GM12873 (cell line): Measurements from ENCODE around the gene PAPOLA.
A peak's percentile ranks its signal among the peaks of the same experiment; 100 is the strongest.

Experiments used
- CTCF ChIP-seq: IDR thresholded peaks from 2 replicates; pipeline ENCODE4 v1.5.1; 2012; ENCODE audit warnings: low read depth, mild to moderate bottlenecking, moderate library complexity, low read length, control low read depth; ENCODE audit not compliant: insufficient read depth; ENCODE audit errors: missing control alignments

Gene PAPOLA

GRCh38 chr14:96583569-96584041 lies 81.4 kb downstream of the PAPOLA start:
- no peak for TF ChIP-seq CTCF

DNA sequence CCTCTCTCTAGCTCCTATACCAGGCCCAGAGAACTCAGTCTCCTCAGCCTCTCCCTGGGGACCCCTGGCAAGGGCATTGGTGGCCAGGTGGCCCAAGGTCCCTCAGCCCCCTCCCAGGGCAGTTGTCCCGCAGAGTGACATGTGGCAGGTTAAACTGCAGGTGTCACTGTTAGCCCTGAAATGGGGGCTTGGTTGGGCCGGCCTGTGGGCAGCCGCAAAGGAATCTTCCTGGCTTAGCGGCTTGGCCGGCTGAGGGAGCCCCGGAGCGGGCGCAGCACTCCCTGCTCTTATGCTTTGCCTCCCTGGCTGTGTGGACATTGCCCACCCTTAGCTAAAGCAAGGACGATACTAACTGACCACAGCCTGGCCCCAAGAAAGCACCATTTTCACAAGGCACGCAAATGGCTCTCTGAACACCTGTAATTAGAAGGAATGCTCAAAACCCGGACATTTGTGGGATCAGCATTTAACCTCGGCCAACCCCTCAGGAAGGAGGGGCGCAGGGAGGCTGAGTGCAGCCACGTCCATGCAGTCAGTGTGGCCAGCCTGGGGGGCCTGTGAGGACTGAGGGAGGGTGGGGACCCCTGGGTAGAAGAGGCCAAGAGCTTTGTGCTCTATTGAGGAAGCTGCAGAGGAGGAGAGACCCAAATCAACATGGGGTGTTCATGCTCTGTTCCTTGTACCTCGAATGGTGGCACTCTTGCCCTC lies 82.2 kb downstream of the PAPOLA start:
- TF ChIP-seq CTCF, result peak; percentile 69

- TF ChIP-seq CTCF, result no peak
Observed at GRCh38 chr14:96584907-96585671, 82.9 kb downstream of the PAPOLA start.

DNA sequence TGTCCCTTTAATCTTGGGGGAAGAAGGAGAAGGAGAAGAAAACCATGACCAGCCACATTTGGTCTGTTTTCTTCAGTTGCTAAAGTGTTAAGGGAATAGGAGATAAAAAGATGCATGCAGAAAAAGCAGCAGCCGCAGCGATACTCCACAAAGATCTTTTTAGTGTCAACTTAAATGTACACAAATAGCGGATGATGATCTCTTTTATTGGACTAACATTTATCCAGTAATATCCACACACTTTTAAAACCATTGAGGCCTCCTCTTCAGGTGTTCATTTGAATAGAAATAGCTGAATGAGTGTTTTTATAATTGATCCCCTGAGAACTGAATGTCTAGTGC lies 83.5 kb downstream of the PAPOLA start:
- no peak for TF ChIP-seq CTCF

DNA sequence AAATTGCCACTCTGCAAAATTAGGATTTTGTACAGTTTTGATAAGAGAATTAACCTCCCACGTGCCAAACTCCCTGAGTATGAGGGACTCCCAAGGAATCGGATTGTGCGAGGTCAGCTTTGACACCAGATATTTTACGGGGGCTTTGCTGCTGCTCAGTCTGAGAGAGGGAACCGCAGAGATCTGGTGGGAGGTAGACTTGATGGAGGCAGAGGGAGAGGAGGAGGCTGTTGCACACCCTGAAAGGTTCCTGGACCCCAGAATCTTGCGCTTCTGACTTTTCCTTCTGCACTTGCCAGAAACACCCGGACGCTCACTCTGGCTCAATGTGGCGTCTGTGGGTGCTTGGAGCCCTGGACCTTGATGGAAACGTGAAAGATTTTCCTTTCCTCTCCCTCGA lies 83.9 kb downstream of the PAPOLA start:
- no peak for TF ChIP-seq CTCF

- TF ChIP-seq CTCF, result no peak
Observed at GRCh38 chr14:96586921-96587822, 85.0 kb downstream of the PAPOLA start.
